ENCODE results near the gene SPPL2C.

Gene SPPL2C

DNA sequence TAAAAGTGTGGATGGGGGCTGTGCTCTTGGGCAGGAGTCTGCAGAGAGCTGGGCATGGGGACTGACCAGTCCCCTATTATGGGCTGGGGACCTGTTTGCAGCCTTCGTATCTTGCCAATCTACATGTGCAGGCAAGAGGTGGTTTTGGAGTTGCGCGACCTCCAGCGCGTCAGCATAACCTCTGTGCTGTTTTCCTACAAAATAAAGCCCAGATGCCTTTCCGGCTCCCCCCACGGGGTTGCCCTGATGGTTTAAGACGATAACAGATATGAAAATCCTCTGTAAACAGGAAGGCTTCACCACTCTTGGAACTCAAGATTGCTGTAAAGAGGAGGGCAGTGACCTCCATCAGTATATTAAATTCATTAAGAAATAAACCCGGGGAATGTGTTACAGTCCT lies 16.5 kb upstream of the SPPL2C start:
- no peak overlapping the region for H3K9ac ChIP-seq (ENCODE audit: low read depth in 1 of 2, low read length in 2 of 2)
- H3K27ac ChIP-seq (ENCODE audit: low read depth, low read length) = no peak overlapping the region
- no peaks in the 10 kb centered on the region for H3K4me1 ChIP-seq (ENCODE audit: control insufficient read depth in 1 of 2, insufficient read depth in 2 of 2, low read length in 2 of 2)
- peaks cover 0 to 7% of the 10 kb centered on the region in 2 donors for H3K27me3 ChIP-seq (ENCODE audit: control insufficient read depth in 1 of 2, insufficient read depth in 2 of 2, low read length in 2 of 2)
- H3K4me3 ChIP-seq (ENCODE audit: low read depth in 1 of 2, low read length in 2 of 2) = no peak overlapping the region
- H3K36me3 ChIP-seq (ENCODE audit: control insufficient read depth in 1 of 2, insufficient read depth in 2 of 2, low read length in 2 of 2) = no peaks in the 10 kb centered on the region
- no peaks in the 10 kb centered on the region for H3K9me3 ChIP-seq (ENCODE audit: control insufficient read depth in 1 of 2, low read length in 2 of 2)

DNA sequence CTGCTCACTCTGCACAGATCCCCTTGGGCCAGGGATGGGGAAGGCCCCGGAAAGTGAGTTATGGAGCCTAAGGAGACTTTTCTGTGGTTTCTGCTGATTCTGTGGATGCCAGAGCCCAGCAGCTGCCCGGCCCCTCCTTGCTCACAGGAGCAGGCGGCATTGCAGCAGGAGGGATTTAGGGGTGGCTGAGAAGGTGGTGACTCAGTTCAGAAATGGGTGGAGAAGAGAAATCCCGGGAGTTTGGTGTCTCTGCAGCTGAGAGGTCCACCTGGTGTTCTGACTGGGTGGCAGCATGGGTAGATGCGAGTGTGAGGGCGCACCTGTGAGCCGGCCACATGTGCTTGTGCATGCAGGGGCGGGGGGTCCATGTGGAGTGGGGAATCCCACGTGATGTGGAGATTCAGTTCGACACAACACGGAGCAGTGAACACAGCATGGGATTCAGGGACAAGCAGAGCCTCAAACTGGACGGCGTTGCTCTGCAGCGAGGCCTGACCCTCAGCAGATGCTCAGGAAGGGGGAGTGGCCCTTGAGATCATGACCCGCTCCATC lies 16.0 kb upstream of the SPPL2C start:
- Histone ChIP-seq H3K27me3 (ENCODE audit: control insufficient read depth in 1 of 2, insufficient read depth in 2 of 2, low read length in 2 of 2) (peaks cover 0 to 7% of the 10 kb centered on the region in 2 donors), H3K27ac (ENCODE audit: low read depth, low read length) (no peak overlapping the region), H3K9ac (ENCODE audit: low read depth in 1 of 2, low read length in 2 of 2) (no peak overlapping the region), H3K36me3 (ENCODE audit: control insufficient read depth in 1 of 2, insufficient read depth in 2 of 2, low read length in 2 of 2) (no peaks in the 10 kb centered on the region), H3K4me3 (ENCODE audit: low read depth in 1 of 2, low read length in 2 of 2) (no peak overlapping the region), H3K4me1 (ENCODE audit: control insufficient read depth in 1 of 2, insufficient read depth in 2 of 2, low read length in 2 of 2) (no peaks in the 10 kb centered on the region), H3K9me3 (ENCODE audit: control insufficient read depth in 1 of 2, low read length in 2 of 2) (no peaks in the 10 kb centered on the region)

- no peaks in the 10 kb centered on the region for H3K36me3 ChIP-seq (ENCODE audit: control insufficient read depth in 1 of 2, insufficient read depth in 2 of 2, low read length in 2 of 2)
- no peaks in the 10 kb centered on the region for H3K9me3 ChIP-seq (ENCODE audit: control insufficient read depth in 1 of 2, low read length in 2 of 2)
- peaks cover 0 to 5% of the 10 kb centered on the region in 2 donors for H3K27me3 ChIP-seq (ENCODE audit: control insufficient read depth in 1 of 2, insufficient read depth in 2 of 2, low read length in 2 of 2)
- no peak overlapping the region for H3K9ac ChIP-seq (ENCODE audit: low read depth in 1 of 2, low read length in 2 of 2)
- H3K4me1 ChIP-seq (ENCODE audit: control insufficient read depth in 1 of 2, insufficient read depth in 2 of 2, low read length in 2 of 2) = no peaks in the 10 kb centered on the region
- H3K4me3 ChIP-seq (ENCODE audit: low read depth in 1 of 2, low read length in 2 of 2) = no peak overlapping the region
- H3K27ac ChIP-seq (ENCODE audit: low read depth, low read length) = no peak overlapping the region
Observed at GRCh38 chr17:45833920-45834319, 10.8 kb upstream of the SPPL2C start.

DNA sequence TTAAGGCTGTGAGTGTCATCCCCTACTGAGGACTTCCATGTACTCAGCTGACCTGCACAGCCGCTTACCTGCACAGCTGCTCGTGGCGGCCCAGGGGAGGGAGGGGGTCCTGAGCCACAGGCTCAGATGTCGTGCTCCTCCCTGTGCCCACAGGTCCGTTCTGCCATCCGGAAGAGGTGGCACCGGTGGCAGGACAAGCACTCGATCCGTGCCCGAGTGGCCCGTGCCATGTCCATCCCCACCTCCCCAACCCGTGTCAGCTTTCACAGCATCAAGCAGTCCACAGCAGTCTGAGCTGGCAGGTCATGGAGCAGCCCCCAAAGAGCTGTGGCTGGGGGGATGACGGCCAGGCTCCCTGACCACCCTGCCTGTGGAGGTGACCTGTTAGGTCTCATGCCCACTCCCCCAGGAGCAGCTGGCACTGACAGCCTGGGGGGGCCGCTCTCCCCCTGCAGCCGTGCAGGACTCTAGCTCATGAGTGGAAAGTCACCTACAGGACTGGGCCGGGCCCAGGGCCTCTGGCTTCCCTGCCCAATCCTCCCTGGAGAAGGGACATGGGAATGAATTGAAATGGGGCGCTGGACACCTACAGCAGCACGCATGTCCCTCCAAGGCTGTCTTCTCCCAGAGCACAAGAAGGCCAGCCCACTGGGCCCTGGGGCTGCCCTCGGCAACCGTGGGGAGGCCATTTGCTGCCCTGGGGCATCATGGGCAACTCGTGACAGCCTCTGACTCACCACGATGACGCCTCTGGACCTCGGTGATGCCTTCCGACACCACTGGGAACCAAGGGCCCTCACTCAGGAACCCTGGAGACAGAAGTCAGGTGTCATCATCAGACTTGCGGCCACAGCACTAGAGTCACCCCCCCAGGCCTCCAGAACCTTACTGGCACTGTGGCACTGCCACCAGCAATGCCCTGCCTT lies 9.9 kb upstream of the SPPL2C start:
- no peaks in the 10 kb centered on the region for H3K4me1 ChIP-seq (ENCODE audit: control insufficient read depth in 1 of 2, insufficient read depth in 2 of 2, low read length in 2 of 2)
- H3K4me3 ChIP-seq (ENCODE audit: low read depth in 1 of 2, low read length in 2 of 2) = no peak overlapping the region
- H3K9ac ChIP-seq (ENCODE audit: low read depth in 1 of 2, low read length in 2 of 2) = no peak overlapping the region
- H3K27ac ChIP-seq (ENCODE audit: low read depth, low read length) = no peak overlapping the region
- H3K27me3 ChIP-seq (ENCODE audit: control insufficient read depth in 1 of 2, insufficient read depth in 2 of 2, low read length in 2 of 2) = peaks cover 0 to 4% of the 10 kb centered on the region in 2 donors
- no peaks in the 10 kb centered on the region for H3K9me3 ChIP-seq (ENCODE audit: control insufficient read depth in 1 of 2, low read length in 2 of 2)
- H3K36me3 ChIP-seq (ENCODE audit: control insufficient read depth in 1 of 2, insufficient read depth in 2 of 2, low read length in 2 of 2) = no peaks in the 10 kb centered on the region

GRCh38 chr17:45835481-45835880 lies 9.2 kb upstream of the SPPL2C start:
- no peaks in the 10 kb centered on the region for H3K9me3 ChIP-seq (ENCODE audit: control insufficient read depth in 1 of 2, low read length in 2 of 2)
- no peak overlapping the region for H3K27ac ChIP-seq (ENCODE audit: low read depth, low read length)
- H3K9ac ChIP-seq (ENCODE audit: low read depth in 1 of 2, low read length in 2 of 2) = no peak overlapping the region
- no peaks in the 10 kb centered on the region for H3K36me3 ChIP-seq (ENCODE audit: control insufficient read depth in 1 of 2, insufficient read depth in 2 of 2, low read length in 2 of 2)
- no peaks in the 10 kb centered on the region for H3K27me3 ChIP-seq (ENCODE audit: control insufficient read depth in 1 of 2, insufficient read depth in 2 of 2, low read length in 2 of 2)
- H3K4me1 ChIP-seq (ENCODE audit: control insufficient read depth in 1 of 2, insufficient read depth in 2 of 2, low read length in 2 of 2) = no peaks in the 10 kb centered on the region
- H3K4me3 ChIP-seq (ENCODE audit: low read depth in 1 of 2, low read length in 2 of 2) = no peak overlapping the region

- Histone ChIP-seq H3K27ac (ENCODE audit: low read depth, low read length) (no peak overlapping the region), H3K9ac (ENCODE audit: low read depth in 1 of 2, low read length in 2 of 2) (no peak overlapping the region)
Observed at GRCh38 chr17:45836047-45837044, 8.3 kb upstream of the SPPL2C start.

GRCh38 chr17:45837187-45837586 lies 7.5 kb upstream of the SPPL2C start:
- H3K9me3 ChIP-seq (ENCODE audit: control insufficient read depth in 1 of 2, low read length in 2 of 2) = no peaks in the 10 kb centered on the region
- no peaks in the 10 kb centered on the region for H3K4me1 ChIP-seq (ENCODE audit: control insufficient read depth in 1 of 2, insufficient read depth in 2 of 2, low read length in 2 of 2)
- H3K27ac ChIP-seq (ENCODE audit: low read depth, low read length) = no peak overlapping the region
- no peaks in the 10 kb centered on the region for H3K27me3 ChIP-seq (ENCODE audit: control insufficient read depth in 1 of 2, insufficient read depth in 2 of 2, low read length in 2 of 2)
- H3K36me3 ChIP-seq (ENCODE audit: control insufficient read depth in 1 of 2, insufficient read depth in 2 of 2, low read length in 2 of 2) = no peaks in the 10 kb centered on the region
- H3K4me3 ChIP-seq (ENCODE audit: low read depth in 1 of 2, low read length in 2 of 2) = no peak overlapping the region
- H3K9ac ChIP-seq (ENCODE audit: low read depth in 1 of 2, low read length in 2 of 2) = no peak overlapping the region

More at GRCh38 chr17:45836047-45837044, 8.3 kb upstream of the SPPL2C start:
- no peaks in the 10 kb centered on the region for H3K9me3 ChIP-seq (ENCODE audit: control insufficient read depth in 1 of 2, low read length in 2 of 2)
- H3K27me3 ChIP-seq (ENCODE audit: control insufficient read depth in 1 of 2, insufficient read depth in 2 of 2, low read length in 2 of 2) = no peaks in the 10 kb centered on the region
- no peaks in the 10 kb centered on the region for H3K36me3 ChIP-seq (ENCODE audit: control insufficient read depth in 1 of 2, insufficient read depth in 2 of 2, low read length in 2 of 2)
- H3K4me3 ChIP-seq (ENCODE audit: low read depth in 1 of 2, low read length in 2 of 2) = no peak overlapping the region
- H3K4me1 ChIP-seq (ENCODE audit: control insufficient read depth in 1 of 2, insufficient read depth in 2 of 2, low read length in 2 of 2) = no peaks in the 10 kb centered on the region

DNA sequence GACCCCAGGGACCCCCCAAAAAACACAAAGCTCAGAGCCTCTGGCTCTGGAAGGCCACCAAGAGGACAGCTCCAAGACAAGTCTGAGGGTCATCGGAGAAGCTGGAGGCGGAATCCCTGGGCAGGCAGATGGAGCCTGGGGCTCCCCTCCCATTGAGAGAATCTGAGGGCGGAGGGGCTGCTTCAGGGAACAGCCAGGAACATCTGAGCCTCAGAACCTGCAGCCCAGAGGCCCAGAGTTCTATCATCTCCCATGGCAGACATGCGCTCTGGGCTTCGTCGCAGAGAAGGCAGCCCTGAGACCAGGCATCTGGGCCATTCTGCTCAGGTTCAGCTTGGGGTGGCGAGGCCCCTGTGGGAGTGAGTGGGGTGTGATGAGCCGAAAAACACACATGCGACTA lies 7.1 kb upstream of the SPPL2C start:
- H3K27me3 ChIP-seq (ENCODE audit: control insufficient read depth in 1 of 2, insufficient read depth in 2 of 2, low read length in 2 of 2) = no peaks in the 10 kb centered on the region
- no peak overlapping the region for H3K27ac ChIP-seq (ENCODE audit: low read depth, low read length)
- H3K9me3 ChIP-seq (ENCODE audit: control insufficient read depth in 1 of 2, low read length in 2 of 2) = no peaks in the 10 kb centered on the region
- H3K4me1 ChIP-seq (ENCODE audit: control insufficient read depth in 1 of 2, insufficient read depth in 2 of 2, low read length in 2 of 2) = no peaks in the 10 kb centered on the region
- no peaks in the 10 kb centered on the region for H3K36me3 ChIP-seq (ENCODE audit: control insufficient read depth in 1 of 2, insufficient read depth in 2 of 2, low read length in 2 of 2)
- no peak overlapping the region for H3K4me3 ChIP-seq (ENCODE audit: low read depth in 1 of 2, low read length in 2 of 2)
- H3K9ac ChIP-seq (ENCODE audit: low read depth in 1 of 2, low read length in 2 of 2) = no peak overlapping the region

DNA sequence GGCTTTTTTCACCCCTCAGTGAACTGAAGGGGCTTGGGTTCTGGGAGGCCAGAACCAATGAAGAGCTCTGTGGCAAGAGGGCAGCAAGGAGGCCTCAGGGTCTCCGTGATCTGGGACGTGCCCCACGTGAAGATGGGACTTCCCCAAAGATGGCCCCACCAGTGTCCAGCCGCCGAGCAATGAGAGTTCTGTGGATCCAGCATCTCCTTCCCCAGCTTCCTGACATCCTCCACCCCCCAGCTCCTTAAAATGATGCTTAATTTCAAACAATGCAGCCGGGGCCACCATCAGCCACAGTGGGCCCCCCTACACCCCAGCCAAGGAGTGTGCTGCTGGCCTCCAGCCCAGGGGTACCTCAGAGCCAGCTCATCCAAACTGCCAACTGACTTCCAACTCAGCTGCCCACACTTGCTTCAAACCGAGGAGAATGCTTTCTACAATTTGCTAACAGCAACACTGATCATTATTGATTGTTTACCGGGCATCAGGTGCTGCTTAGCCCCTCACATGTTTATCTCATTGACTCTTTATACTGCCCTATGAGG lies 5.9 kb upstream of the SPPL2C start:
- Histone ChIP-seq H3K4me1 (ENCODE audit: control insufficient read depth in 1 of 2, insufficient read depth in 2 of 2, low read length in 2 of 2) (no peaks in the 10 kb centered on the region), H3K27me3 (ENCODE audit: control insufficient read depth in 1 of 2, insufficient read depth in 2 of 2, low read length in 2 of 2) (no peaks in the 10 kb centered on the region), H3K27ac (ENCODE audit: low read depth, low read length) (no peak overlapping the region), H3K9me3 (ENCODE audit: control insufficient read depth in 1 of 2, low read length in 2 of 2) (no peaks in the 10 kb centered on the region), H3K4me3 (ENCODE audit: low read depth in 1 of 2, low read length in 2 of 2) (no peak overlapping the region), H3K9ac (ENCODE audit: low read depth in 1 of 2, low read length in 2 of 2) (no peak overlapping the region), H3K36me3 (ENCODE audit: control insufficient read depth in 1 of 2, insufficient read depth in 2 of 2, low read length in 2 of 2) (no peaks in the 10 kb centered on the region)

Data from duodenal mucosa (tissue), 2 donors.